ENCODE data around the gene PPP1R2.

- TF ChIP-seq CTCF (IDR thresholded peaks at IDR 0.05) (no peak), POLR2A (IDR thresholded peaks at IDR 0.05) (no peak)
These were observed 818 bp downstream of the PPP1R2 start for GRCh38 chr3:195542316-195542697.

All from lower leg skin (tissue), 3 donors.